NCI-H69 (cell line): ENCODE data around the gene NSUN4.
"Not testable (repeated sequence)": the region's sequence is repeated elsewhere in the genome, so short reads cannot be mapped to it uniquely, and the experiment has no call there.

Source experiments
- DNase-seq: peaks from one replicate; lab custom pipeline; 2025; lab: John Stamatoyannopoulos, UW

NSUN4 gene

DNA sequence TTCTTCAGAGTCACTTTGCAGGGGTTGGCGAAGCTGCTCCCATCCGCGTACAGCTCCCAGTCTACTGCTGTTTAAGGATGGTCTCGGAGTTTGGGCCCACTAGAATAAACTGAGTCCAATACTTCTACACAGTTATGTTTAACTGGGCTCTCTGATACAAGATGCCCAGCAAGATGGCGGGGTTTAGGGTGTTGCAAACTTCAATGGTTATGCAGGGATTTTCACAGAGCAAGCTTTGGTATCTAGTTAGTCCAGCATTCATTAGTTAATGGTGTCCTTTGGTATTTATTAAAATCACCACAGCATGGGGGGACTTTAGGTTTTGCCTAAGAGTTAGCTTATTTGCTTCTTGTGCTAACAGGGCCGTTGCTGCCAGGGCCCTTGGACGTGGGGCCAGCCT is 12.4 kb upstream of the NSUN4 start:
- DNase-seq = not testable (repeated sequence)

DNA sequence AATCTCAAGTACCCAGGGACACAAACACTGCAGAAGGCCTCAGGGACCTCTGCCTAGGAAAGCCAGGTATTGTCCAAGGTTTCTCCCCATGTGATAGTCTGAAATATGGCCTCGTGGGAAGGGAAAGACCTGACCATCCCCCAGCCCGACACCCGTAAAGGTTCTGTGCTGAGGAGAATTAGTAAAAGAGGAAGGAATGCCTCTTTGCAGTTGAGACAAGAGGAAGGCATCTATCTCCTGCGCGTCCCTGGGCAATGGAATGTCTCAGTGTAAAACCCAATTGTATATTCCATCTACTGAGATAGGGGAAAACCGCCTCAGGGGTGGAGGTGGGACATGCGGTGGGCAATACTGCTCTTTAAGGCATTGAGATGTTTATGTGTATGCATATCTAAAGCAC is 10.8 kb upstream of the NSUN4 start:
- not testable (repeated sequence) for DNase-seq

DNA sequence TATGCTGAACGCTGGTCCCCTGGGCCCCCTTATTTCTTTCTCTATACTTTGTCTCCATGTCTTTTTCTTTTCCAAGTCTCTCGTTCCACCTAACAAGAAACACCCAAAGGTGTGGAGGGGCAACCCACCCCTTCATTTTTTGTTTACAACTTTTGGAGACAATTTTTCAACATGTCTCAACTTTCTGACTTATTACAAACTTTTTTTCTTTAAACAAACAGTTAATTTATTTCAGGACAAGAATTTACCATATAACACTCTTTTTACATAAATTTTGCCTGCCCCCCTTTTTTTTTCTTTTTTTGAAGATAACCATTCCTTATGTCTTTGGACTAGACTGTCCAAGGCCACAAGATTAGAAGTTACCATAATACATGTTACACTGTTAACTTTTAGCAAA is 10.2 kb upstream of the NSUN4 start:
- not testable (repeated sequence) for DNase-seq

DNA sequence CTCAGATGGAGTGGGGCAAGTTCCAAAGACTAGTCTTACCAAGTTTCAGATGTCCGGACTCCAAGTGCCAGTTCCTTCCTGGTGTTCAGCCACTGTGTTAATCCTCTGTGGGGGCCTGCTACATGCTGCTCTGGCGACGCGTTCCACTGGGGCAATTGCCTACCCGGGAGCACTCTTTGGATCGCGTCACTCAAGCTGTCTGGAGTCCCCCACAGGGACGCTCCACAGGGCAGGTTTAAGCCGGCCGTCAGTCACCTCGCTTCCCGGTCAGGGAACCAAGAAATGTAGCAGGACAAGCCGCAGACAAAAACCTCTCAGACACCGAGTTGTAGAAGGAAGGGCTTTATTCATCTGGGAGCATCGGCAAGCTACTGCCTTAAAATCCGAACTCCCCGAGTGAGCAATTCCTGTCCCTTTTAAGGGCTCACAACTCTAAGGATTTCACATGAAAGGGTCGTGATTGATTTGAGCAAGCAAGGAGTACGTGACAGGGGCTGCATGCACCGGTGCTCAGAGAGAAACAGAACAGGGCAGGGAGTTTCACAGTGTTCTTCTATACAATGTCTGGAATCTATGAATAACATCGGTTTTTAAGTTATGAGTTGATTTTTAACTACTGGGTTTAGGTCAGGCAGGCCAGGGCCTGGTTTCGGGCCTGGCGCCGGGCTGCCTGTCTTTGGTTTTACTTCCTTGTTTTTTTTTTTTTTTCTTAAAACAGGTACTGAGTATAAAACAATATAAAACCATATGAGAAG is 8.6 kb upstream of the NSUN4 start:
- DNase-seq = not testable (repeated sequence)

DNA sequence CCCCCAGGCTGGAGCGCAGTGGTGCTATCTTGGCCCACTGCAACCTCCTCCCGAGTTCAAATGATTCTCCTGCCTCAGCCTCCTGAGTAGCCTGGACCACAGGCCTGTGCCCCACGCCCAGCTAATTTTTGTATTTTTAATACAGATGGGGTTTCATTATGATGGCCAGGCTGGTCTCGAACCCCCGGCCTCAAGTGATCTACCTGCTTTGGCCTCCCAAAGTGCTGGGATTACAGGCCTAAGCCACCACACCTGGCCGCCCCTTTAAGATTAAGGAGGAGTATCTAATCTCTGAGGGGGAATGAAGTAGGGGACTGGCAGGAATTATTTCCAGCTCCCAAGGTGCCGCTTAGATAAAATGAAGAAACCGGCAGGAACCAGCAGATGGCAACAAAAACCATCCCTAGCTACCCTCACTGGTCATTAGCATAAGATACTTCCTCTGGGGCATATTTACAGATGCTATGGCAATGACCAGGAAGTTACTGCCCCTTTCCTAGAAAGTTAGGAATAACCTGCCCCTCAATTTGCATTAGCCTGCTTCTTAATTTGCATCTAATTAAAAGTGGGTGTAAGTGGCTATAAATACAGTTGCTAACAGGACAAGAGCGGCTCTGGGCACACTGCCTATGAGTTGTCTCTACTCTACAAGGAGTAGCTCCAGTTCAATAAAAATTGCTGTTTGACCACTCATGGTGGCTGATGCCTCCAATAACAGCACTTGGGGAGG is 7.1 kb upstream of the NSUN4 start:
- peak; percentile 56 for DNase-seq

DNA sequence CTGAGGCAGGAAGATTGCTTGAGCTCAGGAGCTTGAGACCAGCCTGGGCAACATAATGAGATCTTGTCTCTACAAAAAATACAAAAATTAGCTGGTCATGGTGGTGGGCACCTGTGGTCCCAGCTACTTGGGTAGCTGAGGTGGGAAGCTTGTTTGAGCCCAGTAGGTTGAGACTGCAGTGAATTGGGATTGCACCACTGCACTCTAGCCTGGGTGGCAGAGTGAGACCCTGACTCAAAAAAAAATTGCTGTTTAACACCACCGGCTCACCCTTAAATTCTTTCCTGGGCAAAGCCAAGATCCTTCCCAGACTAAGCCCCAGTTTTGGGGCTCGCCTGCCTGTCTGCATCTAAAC is 6.6 kb upstream of the NSUN4 start:
- no peak for DNase-seq

DNA sequence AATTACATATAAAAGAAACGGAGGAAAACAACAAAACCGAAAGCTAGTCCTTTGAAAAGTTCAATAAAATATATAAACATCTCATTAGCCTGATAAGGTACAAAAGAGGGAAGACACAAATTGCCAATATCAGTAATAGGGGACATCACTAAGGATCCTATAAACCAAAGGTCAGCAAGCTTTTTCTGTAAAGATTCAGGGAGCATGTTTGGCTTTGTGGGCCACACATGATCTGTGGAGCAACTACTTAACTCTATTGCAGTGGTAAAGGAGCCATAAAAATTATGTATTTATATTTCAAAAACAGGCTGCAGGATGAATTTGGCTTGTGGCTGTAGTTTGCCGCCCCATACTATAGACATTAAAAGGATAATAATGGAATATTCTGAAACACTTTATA is 5.5 kb upstream of the NSUN4 start:
- no peak for DNase-seq

DNA sequence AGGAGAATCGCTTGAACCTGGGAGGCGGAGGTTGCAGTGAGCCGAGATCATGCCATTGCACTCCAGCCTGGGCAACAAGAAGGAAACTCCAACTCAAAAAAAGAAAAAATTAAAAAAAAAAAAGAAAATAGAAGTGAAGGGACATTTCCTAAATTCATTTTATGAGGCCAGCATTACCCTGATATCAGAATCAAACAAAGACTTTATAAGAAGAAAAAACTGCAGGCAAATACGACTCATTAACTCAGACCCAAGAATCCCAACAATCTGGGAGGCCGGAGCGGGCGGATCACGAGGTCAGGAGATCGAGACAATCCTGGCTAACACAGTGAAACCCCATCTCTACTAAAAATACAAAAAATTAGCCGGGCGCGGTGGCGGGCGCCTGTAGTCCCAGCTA is 3.2 kb upstream of the NSUN4 start:
- not testable (repeated sequence) for DNase-seq

DNA sequence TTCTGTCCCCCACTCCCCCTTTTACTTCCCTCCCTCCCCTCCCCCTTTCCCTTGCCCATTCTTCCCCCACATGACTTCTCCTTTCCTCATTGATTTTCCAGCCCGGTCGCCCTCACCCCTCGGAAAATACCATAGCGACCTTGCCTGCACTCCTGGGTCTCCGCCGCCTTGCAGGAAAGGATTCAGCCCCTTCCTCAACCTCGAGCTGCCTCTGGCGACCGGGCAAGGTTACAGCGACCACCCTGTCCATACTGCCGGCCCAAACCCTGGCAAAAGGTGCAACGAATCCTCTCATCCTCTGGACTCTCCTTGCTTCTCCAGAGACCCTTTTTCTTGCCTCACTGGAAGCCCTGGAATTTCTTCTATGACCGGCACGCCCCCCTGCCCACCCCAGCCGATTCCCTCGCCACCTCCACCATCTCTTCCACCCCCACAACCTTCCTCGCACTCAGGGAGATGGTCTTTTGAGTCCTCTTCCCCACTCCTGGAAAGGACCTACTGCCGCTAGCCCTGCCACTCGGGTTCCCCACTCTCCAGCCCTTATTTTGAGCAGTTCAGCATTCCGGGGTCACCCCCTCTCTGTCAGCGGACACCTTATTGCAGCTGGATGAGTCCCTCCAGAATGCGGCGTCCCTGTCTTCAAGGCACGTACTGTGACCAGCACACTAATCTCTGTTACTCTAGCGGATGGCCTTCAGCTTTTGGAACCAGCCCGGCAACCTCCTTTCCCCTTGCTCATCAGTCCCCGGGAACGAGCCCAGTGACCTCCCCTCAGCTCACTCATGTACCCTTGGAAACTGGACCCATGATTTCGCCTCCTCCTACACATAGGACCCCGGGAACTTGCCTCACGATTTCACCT is 846 bp downstream of the NSUN4 start:
- DNase-seq = no peak

DNA sequence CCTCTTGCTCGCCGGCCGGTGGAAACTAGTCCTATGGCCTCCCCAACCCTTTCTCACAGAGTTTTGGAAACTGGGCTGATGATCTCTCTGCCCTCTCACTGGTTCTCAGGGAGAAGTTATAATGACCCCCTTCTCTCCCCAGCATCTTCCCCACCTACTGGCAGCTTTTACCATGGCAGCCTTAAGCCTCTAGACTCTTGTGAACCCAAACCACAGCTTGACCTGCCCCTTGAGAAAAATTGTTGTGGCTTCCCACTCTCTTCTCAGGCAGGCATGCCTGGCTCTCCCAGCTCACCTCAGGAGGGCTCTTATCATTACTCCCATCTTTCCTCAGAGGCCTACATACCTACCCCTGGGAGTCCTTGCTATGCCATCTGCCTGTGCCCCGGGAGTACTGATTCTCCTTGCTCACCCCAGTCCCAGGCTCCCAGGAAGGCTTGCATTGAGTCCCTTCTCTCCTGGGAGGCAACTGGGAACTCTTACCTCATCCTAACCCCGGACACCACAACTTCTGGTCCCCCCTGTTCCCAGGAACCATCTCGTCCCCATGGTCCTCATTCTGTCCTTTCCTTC is 1.6 kb downstream of the NSUN4 start:
- DNase-seq = no peak

DNA sequence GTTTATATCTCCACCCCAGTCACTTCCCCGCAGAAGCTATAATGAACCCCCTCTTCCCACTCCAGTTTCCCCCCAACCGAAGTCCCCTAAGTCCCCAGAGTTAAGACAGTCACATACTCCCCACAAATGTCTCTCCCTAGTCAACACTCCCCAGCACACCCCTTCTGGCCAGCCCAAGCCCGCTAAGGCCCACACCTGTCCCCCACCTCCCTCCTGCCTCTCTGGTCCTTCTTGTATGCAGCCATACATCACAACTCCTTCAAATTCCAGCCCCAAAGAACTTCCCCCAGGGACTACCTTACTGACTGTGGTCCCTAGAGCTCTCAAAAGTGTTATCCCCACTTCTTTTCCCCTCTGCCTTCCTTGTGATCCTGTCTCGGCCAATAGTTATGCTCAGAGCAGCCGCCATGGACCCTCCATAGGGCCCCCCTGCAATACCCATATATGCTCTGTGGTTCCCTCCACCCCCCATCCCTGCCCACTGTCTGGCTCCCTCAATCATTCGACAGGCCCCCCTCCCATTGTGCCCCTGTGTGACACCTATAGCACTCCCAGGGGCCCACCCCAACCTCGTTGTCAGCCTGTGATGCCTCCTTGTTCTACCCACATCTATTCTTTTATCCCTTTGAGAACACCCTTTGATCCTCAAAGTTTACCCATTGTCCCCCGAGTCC is 2.2 kb downstream of the NSUN4 start:
- no peak for DNase-seq

DNA sequence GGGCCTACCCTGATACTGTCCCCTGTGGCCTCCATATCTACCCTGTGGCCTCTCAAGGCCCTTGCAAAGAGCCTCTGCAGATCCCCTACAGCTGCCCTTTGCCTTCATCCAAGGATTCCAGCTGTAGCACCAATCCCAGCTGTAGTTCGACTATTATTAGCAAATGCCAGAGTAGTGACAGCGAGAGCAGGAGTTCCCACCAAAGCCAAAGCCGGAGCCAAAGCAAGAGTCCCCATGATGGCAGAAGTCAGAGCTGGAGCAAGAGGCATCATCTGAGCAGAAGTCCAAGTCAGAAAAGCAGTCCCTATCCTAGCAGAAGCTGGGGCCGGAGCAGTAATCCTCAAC is 2.7 kb downstream of the NSUN4 start:
- no peak for DNase-seq

DNA sequence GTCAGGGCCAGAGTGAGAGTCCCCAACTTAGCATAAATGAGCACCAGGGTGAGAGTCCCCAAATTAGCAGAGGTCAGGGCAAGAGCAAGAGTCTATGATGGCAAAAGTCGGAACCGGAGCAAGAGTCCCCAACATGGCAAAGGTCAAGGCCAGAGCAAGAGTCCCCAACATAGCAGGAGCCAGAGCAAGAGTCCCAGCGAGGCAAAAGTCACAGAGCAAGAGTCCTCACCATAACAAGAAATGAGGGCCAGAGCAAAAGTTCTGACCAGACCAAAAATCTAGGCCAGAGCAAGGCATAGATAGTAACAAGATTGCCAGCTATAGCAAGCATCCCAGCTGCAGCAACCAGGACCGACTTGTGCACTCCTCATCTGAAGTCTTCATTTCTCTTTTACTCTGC is 3.1 kb downstream of the NSUN4 start:
- DNase-seq = no peak

DNA sequence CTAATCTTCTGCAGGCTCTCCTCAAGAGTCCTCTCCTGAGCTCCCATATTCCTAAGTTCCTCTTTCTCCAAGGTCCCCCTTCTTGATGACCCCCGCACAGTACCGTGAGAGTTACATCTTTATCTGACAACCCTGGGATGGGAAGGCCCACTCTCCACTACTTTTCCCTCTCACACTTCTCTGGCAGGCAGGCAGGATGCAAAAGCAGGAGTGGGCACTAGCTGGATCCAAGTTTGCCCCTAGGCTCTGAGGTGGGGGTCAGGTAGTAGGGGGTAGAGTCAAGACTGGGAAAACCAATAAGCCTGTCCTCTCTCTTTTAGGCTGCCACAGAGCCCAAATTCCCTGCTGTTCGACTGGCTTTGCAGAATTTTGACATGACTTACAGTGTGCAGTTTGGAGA is 3.9 kb downstream of the NSUN4 start:
- no peak for DNase-seq

DNA sequence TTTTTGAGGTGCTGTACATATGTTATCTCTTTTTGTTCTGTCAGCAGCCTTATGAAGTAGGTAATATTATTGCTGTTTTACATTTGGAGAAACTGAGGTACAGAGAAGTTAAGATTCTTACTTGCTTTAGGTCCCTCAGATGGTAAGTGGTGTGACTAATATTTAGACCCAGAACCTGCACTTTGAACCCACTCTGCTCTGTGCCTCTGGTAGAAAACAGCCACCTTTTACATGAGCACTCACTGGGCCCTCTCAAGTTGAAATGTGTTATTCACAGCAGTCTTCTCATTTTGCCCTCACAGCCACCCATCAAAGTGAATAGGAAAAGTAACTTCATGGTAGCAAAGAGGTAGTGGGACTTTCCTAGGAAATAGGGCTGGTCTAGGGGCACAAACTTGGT is 4.7 kb downstream of the NSUN4 start:
- no peak for DNase-seq

DNA sequence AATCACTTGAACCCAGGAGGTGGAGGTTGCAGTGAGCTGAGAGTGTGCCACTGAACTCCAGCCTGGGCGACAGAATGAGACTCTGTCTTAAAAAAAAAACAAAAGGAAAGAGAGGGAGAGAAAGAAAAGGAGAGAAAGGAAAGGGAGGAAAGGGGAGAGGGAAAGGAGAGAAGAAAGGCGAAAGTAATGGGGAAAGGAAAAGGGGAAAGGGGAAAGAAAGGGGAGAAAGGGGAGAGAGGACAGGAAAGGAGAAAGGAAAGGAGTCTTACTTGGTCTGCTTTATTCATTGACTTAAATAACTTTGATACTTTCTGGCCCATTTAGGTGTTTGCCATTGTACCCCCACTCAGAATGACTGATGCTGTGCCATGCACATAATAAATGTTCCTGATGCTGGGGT is 11.8 kb downstream of the NSUN4 start:
- no peak for DNase-seq

DNA sequence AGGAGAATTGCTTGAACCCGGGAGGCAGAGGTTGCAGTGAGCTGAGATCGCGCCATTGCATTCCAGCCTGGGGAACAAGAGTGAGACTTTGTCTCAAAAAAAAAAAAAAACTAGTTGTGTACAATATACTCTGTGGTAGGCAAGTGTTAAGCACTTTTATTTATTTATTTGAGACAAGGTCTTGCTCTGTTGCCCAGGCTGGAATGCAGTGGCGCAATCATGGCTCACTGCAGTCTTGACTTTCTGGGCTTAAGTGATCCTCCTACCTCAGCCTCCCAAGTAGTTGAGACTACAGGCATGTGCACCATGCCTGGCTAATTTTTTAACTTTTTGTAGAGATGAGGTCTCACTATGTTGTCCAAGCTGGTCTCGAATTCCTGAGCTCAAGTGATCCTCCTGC is 15.3 kb downstream of the NSUN4 start:
- not testable (repeated sequence) for DNase-seq

DNA sequence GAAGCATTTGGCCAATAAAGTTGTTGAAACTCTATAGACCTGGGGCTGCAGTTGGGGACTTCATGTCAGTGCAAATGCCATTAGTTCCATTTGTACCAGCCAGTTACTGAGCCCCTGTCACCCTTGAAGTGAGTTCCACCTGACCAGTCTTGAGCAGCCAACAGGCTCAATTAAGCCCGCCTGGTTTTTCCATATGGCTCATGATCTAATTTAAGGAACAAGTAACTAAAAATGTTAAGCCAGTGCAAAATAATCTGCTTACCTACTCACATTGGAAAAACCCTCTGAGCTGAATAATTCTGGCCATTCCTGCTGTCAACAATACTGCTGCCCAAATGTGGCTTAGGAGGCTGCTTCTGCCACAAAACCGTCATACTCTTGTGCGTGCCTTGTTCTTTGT is 21.6 kb downstream of the NSUN4 start:
- DNase-seq = no peak

DNA sequence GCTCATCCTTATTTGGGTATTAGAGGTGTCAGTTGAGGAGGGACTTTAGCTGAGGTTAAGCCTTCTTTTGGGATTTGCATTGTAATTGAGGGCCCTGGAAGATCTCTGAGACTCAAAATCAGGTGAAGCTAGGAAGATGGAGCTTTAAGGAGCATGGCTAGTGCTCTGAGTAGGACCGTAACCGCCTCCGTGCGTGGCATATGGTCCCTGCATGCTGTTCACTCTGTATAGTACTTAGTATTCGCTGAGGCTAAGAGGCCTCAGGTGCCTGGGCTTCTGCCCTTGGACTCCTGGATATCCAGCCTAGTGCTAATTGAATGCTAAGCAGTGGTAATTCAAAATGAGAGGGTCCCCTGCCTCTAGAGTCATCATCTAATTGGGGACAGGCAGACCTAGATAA is 22.5 kb downstream of the NSUN4 start:
- DNase-seq = no peak

DNA sequence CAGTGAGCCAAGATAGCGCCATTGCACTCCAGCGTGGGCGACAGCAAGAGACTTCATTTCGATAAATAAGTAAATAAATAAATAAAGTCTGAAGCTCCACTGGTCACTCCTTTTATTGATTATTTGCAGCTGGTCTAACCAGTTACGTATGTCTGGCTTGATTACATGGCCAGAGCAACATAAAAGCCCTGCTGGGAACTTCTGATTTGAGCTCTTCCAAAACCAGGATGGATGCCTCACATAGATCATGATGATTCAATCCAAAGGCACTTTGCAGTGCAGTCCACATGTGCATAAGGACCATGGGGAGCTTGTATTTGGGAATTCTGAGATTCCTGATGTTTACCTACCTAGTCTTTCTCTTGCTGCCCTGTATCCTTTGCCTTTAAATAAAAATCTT is 24.0 kb downstream of the NSUN4 start:
- DNase-seq = no peak

DNA sequence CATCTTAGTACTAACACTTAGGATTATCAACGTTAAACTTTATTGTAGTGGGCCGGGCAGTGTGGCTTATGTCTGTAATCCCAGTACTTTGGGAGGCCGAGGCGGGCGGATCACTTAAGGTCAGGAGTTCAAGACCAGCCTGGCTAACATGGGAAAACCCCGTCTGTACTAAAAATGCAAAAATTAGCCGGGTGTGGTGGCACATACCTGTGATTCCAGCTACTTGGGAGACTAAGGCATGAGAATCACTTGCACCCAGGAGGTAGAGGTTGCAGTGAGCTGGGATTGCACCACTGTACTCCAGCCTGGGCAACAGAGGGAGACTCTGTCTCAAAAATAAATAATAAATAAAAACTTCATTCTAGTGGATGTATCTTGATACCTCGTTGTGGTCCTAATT is 25.2 kb downstream of the NSUN4 start:
- not testable (repeated sequence) for DNase-seq

DNA sequence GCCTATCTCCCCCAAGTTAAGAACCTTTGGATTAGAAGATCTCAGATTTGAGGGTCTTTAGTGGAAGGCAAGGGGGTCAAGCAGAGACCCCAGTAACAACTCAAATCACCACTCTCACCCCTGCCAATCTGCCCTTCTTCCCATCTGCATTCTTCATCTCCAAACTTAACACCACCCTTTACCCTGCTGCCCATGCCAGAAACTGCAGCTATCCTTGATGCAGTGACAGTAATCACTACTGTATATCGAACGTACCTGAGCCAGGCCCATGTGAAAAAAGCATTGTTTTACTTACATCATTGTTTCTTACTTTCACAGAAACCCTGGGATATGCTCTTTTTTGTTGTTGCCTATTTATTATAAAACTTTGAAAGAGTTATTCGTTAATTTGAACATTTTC is 26.5 kb downstream of the NSUN4 start:
- no peak for DNase-seq
